GM12878 (cell line): ENCODE results near the gene NHSL1. TPM values are rescaled to one million over a fixed set of nuclear protein-coding genes. Genes with fewer than 3 reads are reported as not detected.

ENCODE experiments used
- ATAC-seq: fragments of 200-7000 bp; cut with Tn5 transposase; 3 replicates; pipeline ENCODE4 v1.9.1; 2020; ENCODE audit warnings: mild to moderate bottlenecking, moderate library complexity
- BruUV-seq: library from RNA; stranded (reverse); fragments of 400-500 nt; replicated peaks from 2 replicates; lab custom pipeline; 2021; lab: Mats Ljungman, UMichigan
- CTCF ChIA-PET: fragments of 300-600 bp; sonication (Branson Sonifier 250); formaldehyde crosslinking; extraction: SDS; loops from one replicate; lab custom pipeline; 2021; ENCODE audit warnings: inconsistent platforms; lab: Yijun Ruan, JAX
- POLR2A ChIA-PET: fragments of 350-600 bp; formaldehyde crosslinking; extraction: SDS; loops from one replicate; lab custom pipeline; 2021; ENCODE audit warnings: inconsistent platforms; lab: Charles Lee
- RAD21 ChIA-PET: fragments of 300-600 bp; sonication (Branson Sonifier 250); formaldehyde crosslinking; loops from one replicate; lab custom pipeline; 2023; ENCODE audit warnings: antibody characterized with exemption; ENCODE audit not compliant: unreplicated experiment; lab: Charles Lee
- SMC1A ChIA-PET: fragments of 300-600 bp; sonication (Branson Sonifier 250); formaldehyde crosslinking; loops from one replicate; lab custom pipeline; 2023; ENCODE audit not compliant: unreplicated experiment, uncharacterized antibody; lab: Charles Lee
- DNase-seq: peaks from one replicate; pipeline ENCODE4 v3.0.0-alpha.2; 2011; ENCODE audit warnings: low read depth, low spot score
- FAIRE-seq: peaks from 3 replicates; lab custom pipeline; 2011; peaks lifted over from hg19 to GRCh38; lab: Jason Lieb, UNC
- H2AFZ ChIP-seq: 2 replicates; pipeline ENCODE4 v1.6.0; 2011; ENCODE audit warnings: low read depth, low read length, control low read depth; ENCODE audit not compliant: control insufficient read depth
- H3K27ac ChIP-seq: 2 replicates; pipeline ENCODE4 v1.5.1; 2011; ENCODE audit warnings: control low read depth; ENCODE audit not compliant: control insufficient read depth, insufficient read depth
- H3K27me3 ChIP-seq, 2 experiments: replicated peaks in 1 of 2; 2 replicates each; pipeline versions ENCODE4 v1.6.0 to v1.6.1; 2011; ENCODE audit warnings: low read length in 1 of 2; ENCODE audit not compliant: control insufficient read depth in 2 of 2, insufficient read depth in 2 of 2
- H3K36me3 ChIP-seq, 2 experiments: 2 replicates each; pipeline ENCODE4 v1.5.1; 2011; ENCODE audit warnings: low read length in 1 of 2; ENCODE audit not compliant: control insufficient read depth in 2 of 2, insufficient read depth in 2 of 2
- H3K4me1 ChIP-seq: 2 replicates; pipeline ENCODE4 v1.6.1; 2011; ENCODE audit warnings: mild to moderate bottlenecking, low read length, moderate library complexity, mixed read lengths; ENCODE audit not compliant: control insufficient read depth, insufficient read depth
- H3K4me2 ChIP-seq: 2 replicates; pipeline ENCODE4 v1.6.0; 2011; ENCODE audit warnings: control low read depth; ENCODE audit not compliant: control insufficient read depth, insufficient read depth
- H3K4me3 ChIP-seq: fragments of 200-600 bp; sonication (generic); 2 replicates; pipeline ENCODE4 v1.5.1; 2016
- H3K79me2 ChIP-seq: 2 replicates; pipeline ENCODE4 v1.6.0; 2011; ENCODE audit warnings: low read length; ENCODE audit not compliant: control insufficient read depth, insufficient read depth
- H3K9ac ChIP-seq: 2 replicates; pipeline ENCODE4 v1.8.0; 2011; ENCODE audit warnings: low read length, control low read depth, mixed read lengths; ENCODE audit not compliant: control insufficient read depth, insufficient read depth
- H3K9me3 ChIP-seq: replicated peaks from 3 replicates; pipeline ENCODE4 v1.5.1; 2011; ENCODE audit warnings: mild to moderate bottlenecking, low read length; ENCODE audit not compliant: control insufficient read depth, insufficient read depth
- H4K20me1 ChIP-seq: 2 replicates; pipeline ENCODE4 v1.6.0; 2011; ENCODE audit not compliant: control insufficient read depth, insufficient read depth
- BCL11A ChIP-seq: IDR thresholded peaks from 2 replicates; pipeline ENCODE4 v1.6.1; 2011; ENCODE audit warnings: low read depth, low read length
- SPI1 ChIP-seq: IDR thresholded peaks from 2 replicates; pipeline ENCODE4 v1.6.1; 2011; ENCODE audit warnings: low read depth, mild to moderate bottlenecking, low read length, moderate library complexity, borderline replicate concordance; ENCODE audit not compliant: insufficient read depth
- WGBS: methylation state at CpG from one replicate; pipeline ENCODE4 v1.1.6; 2016; ENCODE audit warnings: low lambda C conversion rate; ENCODE audit not compliant: insufficient replicate concordance, insufficient coverage; ENCODE audit errors: missing lambda C conversion rate; 5-methylcytosine and 5-hydroxymethylcytosine counted together
- in situ Hi-C: fragments of 300-500 bp; cut with MboI; formaldehyde crosslinking; loops from 9 replicates; pipeline ENCODE4 v1.14.3; 2018; ENCODE audit warnings: mixed read lengths
- intact Hi-C: fragments of 100-400 bp; cut with micrococcal nuclease; formaldehyde crosslinking; loops from one replicate; pipeline ENCODE4 v1.14.2; 2022; ENCODE audit not compliant: unreplicated experiment
- polyA plus RNA-seq, 11 experiments: library from polyadenylated mRNA; depleted of rRNA in 4 of 11; unstranded in 6 of 11; stranded (reverse) in 5 of 11; fragments of >200 nt; fragmentation: Nextera tagmentation in 4 of 11; fragmentation: Illumina TruSeq in 1 of 11; extraction: Ambion mirVana in 4 of 11; extraction: Trizol in 1 of 11; gene quantifications; 1 replicate in 1 of 11; 2 replicates in 10 of 11; pipeline versions ENCODE4 v1.2.1 to v1.2.3, GENCODE V29; 2011 to 2016; ENCODE audit warnings: inconsistent platforms in 2 of 11, missing spikeins in 2 of 11, low read depth in 1 of 11
- total RNA-seq, 4 experiments: library from RNA; depleted of rRNA in 3 of 4; stranded (reverse); fragments of >200 nt in 3 of 4; fragmentation: Illumina TruSeq in 1 of 4; extraction: Trizol in 1 of 4; gene quantifications; 2 replicates each; pipeline versions ENCODE4 v1.2.1 to v1.2.3, GENCODE V29; 2013 to 2021
- TF ChIP-seq, protein P1 (sequence below): fragments of 450-650 bp; IDR thresholded peaks from 2 replicates; pipeline ENCODE4 v1.6.1; 2017; ENCODE audit warnings: mild to moderate bottlenecking, moderate library complexity
- TF ChIP-seq, protein P2 (sequence below): fragments of 450-650 bp; IDR thresholded peaks from 2 replicates; pipeline ENCODE4 v1.6.1; 2017; ENCODE audit warnings: mild to moderate bottlenecking, low read depth, inconsistent platforms; ENCODE audit not compliant: poor library complexity, severe bottlenecking

Gene NHSL1
- total and polyA plus RNA-seq, 10 of the 15 experiments (the other 5 are each of a cell fraction or from before 2014, with no cell fraction given): 0.26 to 14.1 (median 0.90) TPM

DNA sequence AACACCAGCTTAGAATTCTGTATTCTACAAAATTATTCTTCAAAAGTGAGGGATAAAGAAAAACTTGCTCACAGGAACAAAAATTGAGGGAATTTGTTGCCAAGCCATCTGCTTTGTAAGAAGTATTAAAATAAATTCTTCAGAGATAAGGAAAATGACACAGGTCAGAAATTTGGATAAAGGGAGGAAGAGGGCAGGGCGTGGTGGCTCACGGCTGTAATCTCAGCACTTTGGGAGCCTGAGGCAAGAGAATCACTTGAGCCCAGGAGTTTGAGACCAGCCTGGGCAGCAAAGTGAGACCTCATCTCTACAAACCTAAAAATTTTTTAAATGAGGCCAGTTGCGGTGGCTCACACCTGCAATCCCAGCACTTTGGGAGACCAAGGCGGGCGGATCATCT lies 109.7 kb downstream of the NHSL1 start:
- Histone ChIP-seq H3K27ac (no peak overlapping the region), H3K27me3 (peaks cover 0 to 2% of the 10 kb centered on the region in 2 experiments; a peak in 1 of 4 replicates), H3K4me3 (no peak overlapping the region)
- SMC1A ChIA-PET: no interaction called here
- CTCF ChIA-PET: interaction anchor here (1.6 kb wide), 1 partner anchor 120 kb away, joined by 5 read pairs; no protein-coding TSS in a partner anchor
- intact Hi-C loops: no loop called here
- RAD21 ChIA-PET: no interaction called here
- ATAC-seq: no peak
- POLR2A ChIA-PET: no interaction called here
- TF ChIP-seq SPI1 (no peak), BCL11A (no peak)
- TF ChIP-seq, protein P1, sequence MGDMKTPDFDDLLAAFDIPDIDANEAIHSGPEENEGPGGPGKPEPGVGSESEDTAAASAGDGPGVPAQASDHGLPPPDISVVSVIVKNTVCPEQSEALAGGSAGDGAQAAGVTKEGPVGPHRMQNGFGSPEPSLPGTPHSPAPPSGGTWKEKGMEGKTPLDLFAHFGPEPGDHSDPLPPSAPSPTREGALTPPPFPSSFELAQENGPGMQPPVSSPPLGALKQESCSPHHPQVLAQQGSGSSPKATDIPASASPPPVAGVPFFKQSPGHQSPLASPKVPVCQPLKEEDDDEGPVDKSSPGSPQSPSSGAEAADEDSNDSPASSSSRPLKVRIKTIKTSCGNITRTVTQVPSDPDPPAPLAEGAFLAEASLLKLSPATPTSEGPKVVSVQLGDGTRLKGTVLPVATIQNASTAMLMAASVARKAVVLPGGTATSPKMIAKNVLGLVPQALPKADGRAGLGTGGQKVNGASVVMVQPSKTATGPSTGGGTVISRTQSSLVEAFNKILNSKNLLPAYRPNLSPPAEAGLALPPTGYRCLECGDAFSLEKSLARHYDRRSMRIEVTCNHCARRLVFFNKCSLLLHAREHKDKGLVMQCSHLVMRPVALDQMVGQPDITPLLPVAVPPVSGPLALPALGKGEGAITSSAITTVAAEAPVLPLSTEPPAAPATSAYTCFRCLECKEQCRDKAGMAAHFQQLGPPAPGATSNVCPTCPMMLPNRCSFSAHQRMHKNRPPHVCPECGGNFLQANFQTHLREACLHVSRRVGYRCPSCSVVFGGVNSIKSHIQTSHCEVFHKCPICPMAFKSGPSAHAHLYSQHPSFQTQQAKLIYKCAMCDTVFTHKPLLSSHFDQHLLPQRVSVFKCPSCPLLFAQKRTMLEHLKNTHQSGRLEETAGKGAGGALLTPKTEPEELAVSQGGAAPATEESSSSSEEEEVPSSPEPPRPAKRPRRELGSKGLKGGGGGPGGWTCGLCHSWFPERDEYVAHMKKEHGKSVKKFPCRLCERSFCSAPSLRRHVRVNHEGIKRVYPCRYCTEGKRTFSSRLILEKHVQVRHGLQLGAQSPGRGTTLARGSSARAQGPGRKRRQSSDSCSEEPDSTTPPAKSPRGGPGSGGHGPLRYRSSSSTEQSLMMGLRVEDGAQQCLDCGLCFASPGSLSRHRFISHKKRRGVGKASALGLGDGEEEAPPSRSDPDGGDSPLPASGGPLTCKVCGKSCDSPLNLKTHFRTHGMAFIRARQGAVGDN: no peak
- TF ChIP-seq, protein P2, sequence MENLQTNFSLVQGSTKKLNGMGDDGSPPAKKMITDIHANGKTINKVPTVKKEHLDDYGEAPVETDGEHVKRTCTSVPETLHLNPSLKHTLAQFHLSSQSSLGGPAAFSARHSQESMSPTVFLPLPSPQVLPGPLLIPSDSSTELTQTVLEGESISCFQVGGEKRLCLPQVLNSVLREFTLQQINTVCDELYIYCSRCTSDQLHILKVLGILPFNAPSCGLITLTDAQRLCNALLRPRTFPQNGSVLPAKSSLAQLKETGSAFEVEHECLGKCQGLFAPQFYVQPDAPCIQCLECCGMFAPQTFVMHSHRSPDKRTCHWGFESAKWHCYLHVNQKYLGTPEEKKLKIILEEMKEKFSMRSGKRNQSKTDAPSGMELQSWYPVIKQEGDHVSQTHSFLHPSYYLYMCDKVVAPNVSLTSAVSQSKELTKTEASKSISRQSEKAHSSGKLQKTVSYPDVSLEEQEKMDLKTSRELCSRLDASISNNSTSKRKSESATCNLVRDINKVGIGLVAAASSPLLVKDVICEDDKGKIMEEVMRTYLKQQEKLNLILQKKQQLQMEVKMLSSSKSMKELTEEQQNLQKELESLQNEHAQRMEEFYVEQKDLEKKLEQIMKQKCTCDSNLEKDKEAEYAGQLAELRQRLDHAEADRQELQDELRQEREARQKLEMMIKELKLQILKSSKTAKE: no peak
- TF ChIP-seq, all 136 proteins: peak for 0
- no peak for DNase-seq
- Histone ChIP-seq H3K9ac (no peak overlapping the region), H2AFZ (no peak overlapping the region), H3K79me2 (no peaks in the 10 kb centered on the region), H3K9me3 (no peaks in the 10 kb centered on the region), H3K4me1 (no peaks in the 10 kb centered on the region), H3K4me2 (no peak overlapping the region), H4K20me1 (no peaks in the 10 kb centered on the region), H3K36me3 (no peaks in the 10 kb centered on the region)
- 40% methylated on average over 5 of the region's 5 CpGs for WGBS
- in situ Hi-C loops: no loop called here
- no peak for FAIRE-seq
- BruUV-seq: no TSS peak
